Measurements from ENCODE around the gene ANO7.

ANO7 gene

GRCh38 chr2:241228081-241228859, 39.8 kb downstream of the ANO7 start:
- DNase-seq: no peak

- no peak for DNase-seq
Measured at GRCh38 chr2:241228860-241229516, 40.5 kb downstream of the ANO7 start.

GRCh38 chr2:241229563-241230401, 41.3 kb downstream of the ANO7 start:
- DNase-seq: no peak

- DNase-seq: no peak
Measured at GRCh38 chr2:241230435-241230834, 42.0 kb downstream of the ANO7 start.

- no peak for DNase-seq
Measured at GRCh38 chr2:241232736-241233575, 44.5 kb downstream of the ANO7 start.

- DNase-seq: no peak
Measured at GRCh38 chr2:241234066-241234790, 45.8 kb downstream of the ANO7 start.

- DNase-seq: no peak
Measured at GRCh38 chr2:241234962-241235740, 46.7 kb downstream of the ANO7 start.

- DNase-seq: no peak
Measured at GRCh38 chr2:241235859-241236593, 47.5 kb downstream of the ANO7 start.

- no peak for DNase-seq
Measured at GRCh38 chr2:241237047-241237446, 48.6 kb downstream of the ANO7 start.

GRCh38 chr2:241237949-241238371, 49.5 kb downstream of the ANO7 start:
- no peak for DNase-seq

- no peak for DNase-seq
Measured at GRCh38 chr2:241238693-241239198, 50.3 kb downstream of the ANO7 start.

GRCh38 chr2:241239552-241240202, 51.2 kb downstream of the ANO7 start:
- no peak for DNase-seq

GRCh38 chr2:241240320-241241004, 52.0 kb downstream of the ANO7 start:
- DNase-seq: no peak

GRCh38 chr2:241241669-241242068, 53.2 kb downstream of the ANO7 start:
- no peak for DNase-seq

GRCh38 chr2:241242306-241242705, 53.8 kb downstream of the ANO7 start:
- no peak for DNase-seq

GRCh38 chr2:241244368-241244767, 55.9 kb downstream of the ANO7 start:
- DNase-seq: no peak

GRCh38 chr2:241248289-241248688, 59.8 kb downstream of the ANO7 start:
- DNase-seq: no peak

- no peak for DNase-seq
Measured at GRCh38 chr2:241248897-241249296, 60.4 kb downstream of the ANO7 start.

GRCh38 chr2:241249654-241250053, 61.2 kb downstream of the ANO7 start:
- no peak for DNase-seq

Measured in fibroblast of skin of abdomen (primary cell).